T-helper 2 cell (primary cell): Measurements from ENCODE around the gene AKNA.
A peak's percentile ranks its signal among the peaks of the same experiment; 100 is the strongest.

Experiments used
- DNase-seq, 5 experiments: peaks; one replicate each; pipeline versions ENCODE4 v3.0.0 to v3.0.0-alpha.2; 2012 to 2022
- total RNA-seq, 2 donors: gene quantifications; one replicate each; lab custom pipeline; 2026; lab: John Stamatoyannopoulos, UW

The AKNA gene, protein sequence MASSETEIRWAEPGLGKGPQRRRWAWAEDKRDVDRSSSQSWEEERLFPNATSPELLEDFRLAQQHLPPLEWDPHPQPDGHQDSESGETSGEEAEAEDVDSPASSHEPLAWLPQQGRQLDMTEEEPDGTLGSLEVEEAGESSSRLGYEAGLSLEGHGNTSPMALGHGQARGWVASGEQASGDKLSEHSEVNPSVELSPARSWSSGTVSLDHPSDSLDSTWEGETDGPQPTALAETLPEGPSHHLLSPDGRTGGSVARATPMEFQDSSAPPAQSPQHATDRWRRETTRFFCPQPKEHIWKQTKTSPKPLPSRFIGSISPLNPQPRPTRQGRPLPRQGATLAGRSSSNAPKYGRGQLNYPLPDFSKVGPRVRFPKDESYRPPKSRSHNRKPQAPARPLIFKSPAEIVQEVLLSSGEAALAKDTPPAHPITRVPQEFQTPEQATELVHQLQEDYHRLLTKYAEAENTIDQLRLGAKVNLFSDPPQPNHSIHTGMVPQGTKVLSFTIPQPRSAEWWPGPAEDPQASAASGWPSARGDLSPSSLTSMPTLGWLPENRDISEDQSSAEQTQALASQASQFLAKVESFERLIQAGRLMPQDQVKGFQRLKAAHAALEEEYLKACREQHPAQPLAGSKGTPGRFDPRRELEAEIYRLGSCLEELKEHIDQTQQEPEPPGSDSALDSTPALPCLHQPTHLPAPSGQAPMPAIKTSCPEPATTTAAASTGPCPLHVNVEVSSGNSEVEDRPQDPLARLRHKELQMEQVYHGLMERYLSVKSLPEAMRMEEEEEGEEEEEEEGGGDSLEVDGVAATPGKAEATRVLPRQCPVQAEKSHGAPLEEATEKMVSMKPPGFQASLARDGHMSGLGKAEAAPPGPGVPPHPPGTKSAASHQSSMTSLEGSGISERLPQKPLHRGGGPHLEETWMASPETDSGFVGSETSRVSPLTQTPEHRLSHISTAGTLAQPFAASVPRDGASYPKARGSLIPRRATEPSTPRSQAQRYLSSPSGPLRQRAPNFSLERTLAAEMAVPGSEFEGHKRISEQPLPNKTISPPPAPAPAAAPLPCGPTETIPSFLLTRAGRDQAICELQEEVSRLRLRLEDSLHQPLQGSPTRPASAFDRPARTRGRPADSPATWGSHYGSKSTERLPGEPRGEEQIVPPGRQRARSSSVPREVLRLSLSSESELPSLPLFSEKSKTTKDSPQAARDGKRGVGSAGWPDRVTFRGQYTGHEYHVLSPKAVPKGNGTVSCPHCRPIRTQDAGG (N-terminal part only)
- total RNA-seq, result 462 to 517 reads per million in 2 donors

DNA sequence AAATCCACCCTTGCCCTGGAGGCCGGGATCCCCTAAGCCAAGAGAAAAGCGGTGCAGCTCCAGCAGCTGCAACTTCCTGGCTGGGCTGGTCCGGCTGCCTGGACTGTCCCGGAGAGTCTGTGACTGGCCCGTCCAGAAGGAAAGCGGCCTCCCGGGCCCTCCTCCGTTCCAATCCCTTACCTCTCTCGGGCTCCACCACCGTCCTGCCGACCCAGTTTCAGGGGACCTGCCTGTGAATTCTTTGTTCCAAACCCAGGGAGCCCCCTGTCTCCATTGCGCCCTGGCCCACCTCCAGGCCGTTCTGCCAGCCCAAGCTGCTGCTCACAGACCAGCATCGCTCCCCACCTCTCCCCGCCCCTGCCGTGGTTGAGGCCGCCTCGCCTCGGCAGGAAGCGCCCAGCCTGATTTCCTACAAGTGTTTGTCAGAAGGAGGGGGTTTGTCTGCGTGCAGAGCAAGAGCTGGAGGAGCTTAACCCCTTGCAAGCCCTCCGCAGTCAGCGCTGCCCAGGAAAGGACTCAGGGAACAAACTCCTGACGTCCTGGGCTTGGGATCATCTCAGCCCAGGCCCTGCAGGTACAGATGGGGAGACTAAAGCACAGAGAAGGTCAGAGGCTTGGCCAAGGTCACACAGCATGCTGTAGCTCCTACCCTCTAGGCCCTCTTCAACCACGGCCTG, at the start of gene AKNA:
AKNA (minus strand) TSS at position 303 of the 677 bp plus-strand sequence. CDS start 6,649 bp downstream, outside the sequence.
- peak; percentile 45 to 94 (median 75) for DNase-seq

DNA sequence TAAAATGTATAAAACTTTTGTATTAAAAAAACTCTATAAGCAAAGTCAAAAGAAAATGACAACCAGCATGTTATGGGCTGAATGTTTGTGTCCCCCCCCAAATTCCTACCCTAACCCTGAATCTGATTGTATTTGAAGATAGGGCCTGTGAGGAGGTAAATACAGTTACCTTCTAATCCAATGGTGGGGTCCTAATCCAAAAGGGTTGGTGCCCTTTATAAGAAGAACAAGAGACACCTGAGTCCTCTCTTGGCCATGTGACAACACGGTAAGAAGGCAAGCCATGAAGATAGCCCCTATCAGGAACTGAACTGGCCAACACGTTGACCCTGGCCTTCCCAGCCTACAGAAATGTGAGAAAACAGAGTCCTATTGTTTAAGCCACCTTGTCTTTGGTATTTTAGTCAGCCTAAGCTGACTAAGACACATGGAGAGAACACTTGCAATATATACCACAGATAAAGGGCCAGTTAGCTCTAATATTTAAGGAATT, 49.7 kb upstream of the AKNA start:
- DNase-seq, result no peak

DNA sequence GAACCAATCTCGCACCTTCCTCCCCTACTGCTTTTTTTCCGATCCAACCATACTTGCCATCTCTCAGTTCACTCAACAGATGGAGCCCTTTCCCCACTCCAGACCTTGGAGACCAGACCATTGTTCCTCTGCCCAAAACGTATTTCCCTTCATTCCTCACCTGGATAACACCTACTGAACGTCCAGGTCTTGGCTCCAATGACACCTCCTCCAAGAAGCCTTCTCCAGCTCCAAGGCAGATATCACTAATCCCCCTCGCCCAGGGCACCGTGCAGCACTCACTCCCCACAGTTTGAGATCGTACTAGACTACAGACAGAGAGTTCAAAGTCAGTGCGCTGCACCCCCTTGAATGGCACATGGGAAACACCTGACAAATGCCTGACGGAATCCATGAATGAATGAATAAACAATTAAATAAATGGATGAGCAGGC, 47.1 kb upstream of the AKNA start:
- peak in 1 of 5 experiments; percentile 9 for DNase-seq

DNA sequence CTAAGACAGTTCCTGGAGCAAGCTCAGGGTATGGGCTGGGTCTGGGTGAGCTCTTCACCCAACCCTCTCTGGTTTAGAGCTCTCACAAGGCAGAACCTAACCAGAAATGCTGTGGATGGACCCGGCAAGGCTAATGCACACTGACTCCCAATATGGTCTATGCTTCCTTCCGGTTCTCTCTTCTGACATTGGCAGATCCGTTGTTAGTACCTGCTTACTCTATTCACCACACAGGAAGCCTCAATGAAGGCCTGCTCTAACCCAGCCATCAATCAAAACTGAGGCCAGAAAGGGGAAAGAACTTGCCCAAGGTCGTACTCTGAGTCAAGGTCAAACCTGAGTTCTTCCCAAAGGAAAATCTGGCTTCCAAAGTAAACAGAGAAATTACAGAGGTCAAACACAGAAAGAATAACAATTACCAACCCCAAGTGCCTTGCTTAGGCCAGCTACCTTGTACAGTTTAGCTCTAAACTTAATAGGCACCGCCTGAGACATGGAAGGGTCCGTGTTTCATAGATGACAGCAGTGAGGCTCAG, 46.0 kb upstream of the AKNA start:
- peak in 1 of 5 experiments; percentile 41 for DNase-seq

DNA sequence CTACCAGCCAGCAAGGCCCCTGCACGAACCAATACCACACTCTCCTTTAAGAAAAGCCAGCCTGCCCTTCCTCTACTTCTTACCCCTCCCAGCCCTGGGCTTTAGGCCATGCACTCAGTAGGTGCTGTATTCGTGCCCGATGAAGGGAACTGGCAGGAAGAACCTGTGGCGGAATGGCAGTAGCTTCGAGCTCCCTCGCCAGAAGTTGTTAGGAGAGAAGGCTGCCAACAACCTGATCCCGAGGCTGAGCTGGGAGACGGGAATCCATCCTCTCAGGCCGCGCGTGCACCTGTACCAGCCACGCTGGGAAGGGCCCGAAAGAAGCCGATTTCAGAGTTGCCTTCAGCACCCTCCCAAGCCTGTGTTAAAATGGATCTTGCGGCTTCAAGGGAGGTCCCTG, 45.3 kb upstream of the AKNA start:
- no peak for DNase-seq

GRCh38 chr9:114432323-114433067, 44.7 kb upstream of the AKNA start:
- no peak for DNase-seq

DNA sequence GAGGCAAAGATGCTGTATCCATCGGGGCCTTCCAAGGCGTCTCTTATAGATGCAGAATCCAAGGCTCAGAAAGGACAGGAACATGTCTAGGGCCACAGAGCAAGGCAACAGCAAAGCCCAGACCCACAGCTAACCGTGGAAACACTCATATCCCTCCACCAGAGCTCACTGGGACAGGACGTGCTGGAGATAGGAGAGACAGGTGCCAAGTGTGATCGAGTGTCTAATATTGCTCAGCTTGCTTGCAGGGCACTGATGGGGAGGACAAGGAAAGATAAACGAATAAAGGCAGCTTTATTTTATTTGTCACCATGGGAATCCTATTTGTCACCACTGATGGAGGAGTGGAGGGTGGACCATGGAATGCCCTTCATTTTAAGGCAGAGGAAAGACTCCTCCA, 44.0 kb upstream of the AKNA start:
- DNase-seq, result no peak

- no peak for DNase-seq
Observed at GRCh38 chr9:114431003-114431402, 43.2 kb upstream of the AKNA start.

DNA sequence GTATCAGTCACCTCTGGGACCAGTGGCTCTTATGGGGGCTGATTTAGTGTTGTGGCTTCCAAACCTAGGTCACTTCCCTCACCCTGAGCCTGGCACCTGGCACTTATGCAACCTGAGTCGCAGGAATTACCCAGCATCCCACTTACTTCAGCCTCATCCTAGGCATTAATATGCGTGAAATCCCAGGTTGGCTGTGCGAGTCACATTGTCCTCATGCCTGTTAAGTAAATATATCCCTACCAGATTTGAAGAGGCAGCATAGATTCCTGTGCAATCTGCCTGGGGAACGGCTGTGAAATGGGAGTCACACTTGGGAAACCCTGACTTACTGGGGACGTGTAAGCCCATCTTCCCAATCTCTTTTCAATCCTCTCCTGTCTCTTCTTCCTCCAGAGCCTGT, 42.7 kb upstream of the AKNA start:
- no peak for DNase-seq

GRCh38 chr9:114429488-114429887, 41.7 kb upstream of the AKNA start:
- DNase-seq, result no peak

DNA sequence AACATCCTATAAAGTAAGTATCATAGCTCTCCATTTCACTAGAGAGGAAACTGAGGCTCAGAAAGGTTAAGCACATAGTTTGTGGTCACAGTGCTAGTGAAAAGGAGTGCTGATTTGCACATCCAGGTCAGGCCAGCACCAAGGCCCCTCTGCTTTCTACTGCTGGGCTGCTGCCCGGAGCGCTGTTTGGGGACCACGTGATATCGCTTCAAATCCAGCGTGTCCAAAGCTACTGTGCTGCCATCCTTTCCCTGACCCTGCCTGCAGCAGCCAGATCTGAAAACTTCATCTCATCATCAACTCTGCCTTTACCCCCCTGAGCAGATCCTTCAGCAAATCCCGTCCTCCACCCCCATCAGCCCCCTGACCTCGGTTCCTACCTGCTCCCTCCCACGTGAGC, 40.7 kb upstream of the AKNA start:
- no peak for DNase-seq

- DNase-seq, result no peak
Observed at GRCh38 chr9:114427644-114428043, 39.9 kb upstream of the AKNA start.

GRCh38 chr9:114426046-114426948, 38.5 kb upstream of the AKNA start:
- DNase-seq, result no peak

- no peak for DNase-seq
Observed at GRCh38 chr9:114425126-114425525, 37.3 kb upstream of the AKNA start.

- no peak for DNase-seq
Observed at GRCh38 chr9:114424126-114424525, 36.3 kb upstream of the AKNA start.

DNA sequence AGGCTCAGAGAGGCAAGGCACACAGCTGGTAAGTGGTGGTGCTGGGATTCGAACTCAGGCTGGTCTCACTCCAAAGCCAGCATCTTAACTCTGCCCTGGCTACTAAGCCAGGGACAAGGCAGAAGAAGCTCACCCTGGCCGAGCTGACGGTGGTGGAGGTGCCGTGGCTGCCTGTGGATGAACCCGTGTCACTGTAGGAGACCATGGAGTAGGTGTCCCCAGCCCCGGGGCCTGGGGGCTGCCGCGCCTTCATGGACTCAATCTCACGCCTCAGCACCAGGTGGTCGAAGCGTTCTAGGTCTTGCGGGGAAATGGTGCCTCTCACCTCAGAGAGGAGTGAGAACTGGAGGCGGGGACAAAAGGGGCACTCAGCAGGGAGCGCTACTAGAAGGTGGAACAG, 35.4 kb upstream of the AKNA start:
- DNase-seq, result no peak

DNA sequence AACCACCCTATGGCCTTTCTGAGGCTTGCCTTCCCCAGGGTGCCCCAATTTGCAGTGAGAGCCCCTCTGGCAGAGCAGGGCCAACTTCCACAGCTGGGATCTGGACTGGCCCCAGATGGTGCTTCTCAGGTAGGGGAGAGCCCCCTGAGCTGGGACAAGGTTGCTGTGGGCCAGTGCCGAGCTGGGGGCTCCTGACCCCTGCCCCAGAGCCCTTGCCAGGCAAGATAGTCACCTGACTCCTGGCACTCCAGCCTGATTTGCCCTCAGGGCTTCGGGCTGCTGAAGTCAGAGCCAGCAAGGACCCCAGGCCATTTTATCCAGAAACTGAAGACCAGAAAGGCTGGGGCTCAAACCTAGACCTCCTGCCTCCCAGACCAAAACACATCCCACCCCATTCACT, 33.4 kb upstream of the AKNA start:
- no peak for DNase-seq

GRCh38 chr9:114419796-114420195, 32.0 kb upstream of the AKNA start:
- DNase-seq, result no peak

DNA sequence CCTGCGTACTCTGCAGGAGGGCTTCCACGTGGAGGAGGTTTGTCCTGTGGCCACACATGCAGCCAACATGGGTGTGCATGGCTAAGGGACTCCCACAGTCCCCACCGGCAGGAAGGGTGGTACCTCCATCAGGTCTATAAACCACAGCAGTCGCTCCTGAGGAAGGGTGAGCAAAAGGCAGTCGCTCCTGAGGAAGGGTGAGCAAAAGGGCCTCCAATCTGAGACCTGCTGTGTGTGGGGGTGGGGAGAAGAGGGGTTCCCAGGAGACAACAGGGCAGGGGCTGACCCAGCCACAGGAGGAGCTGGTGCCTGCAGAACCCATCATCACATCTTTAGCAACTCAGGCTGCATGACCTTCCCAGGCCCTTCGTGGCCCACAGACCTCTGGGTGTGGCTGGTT, 30.3 kb upstream of the AKNA start:
- no peak for DNase-seq

DNA sequence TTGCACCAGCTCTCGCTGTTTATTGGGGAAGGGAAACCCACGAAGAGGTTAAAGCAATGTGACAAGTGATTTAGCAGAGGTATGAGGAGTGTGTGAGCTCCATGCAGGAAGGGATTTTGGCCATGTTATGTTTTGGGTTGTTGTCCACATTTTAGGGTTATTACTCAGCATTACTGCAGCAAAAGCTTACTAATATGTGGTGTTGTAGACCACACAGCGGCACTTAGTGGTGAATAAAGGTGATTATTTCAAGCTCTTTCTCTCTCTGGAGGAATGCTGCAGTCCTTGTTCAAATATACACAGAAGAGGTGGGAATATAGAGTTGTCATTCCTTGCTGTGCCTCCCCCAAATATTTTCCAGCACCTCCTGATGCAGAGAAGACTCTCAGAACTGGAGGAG, 29.7 kb upstream of the AKNA start:
- DNase-seq, result peak in 1 of 5 experiments; percentile 21
